Stimulated activated effector memory CD8-positive, alpha-beta T cell treated with anti-CD3 and anti-CD28 coated beads, Interleukin-12 subunit alpha, Interleukin-12 subunit beta, amount 100 ng/mL, for 72 hours (primary cell): ENCODE data around the gene RBKS.

Experiments used
- ATAC-seq: fragments of 150-1000 bp; cut with Tn5 transposase; 2 replicates; pipeline ENCODE4 v1.10.0; 2021
- DNase-seq, 2 donors: peaks; one replicate each; pipeline ENCODE4 v3.0.0; 2021 to 2022; ENCODE audit warnings: low spot score in 2 of 2
- H3K27ac Mint-ChIP-seq: one replicate; pipeline ENCODE4 v1.8.0; 2022; ENCODE audit warnings: mild to moderate bottlenecking, mixed read lengths
- H3K36me3 Mint-ChIP-seq: one replicate; pipeline ENCODE4 v1.8.0; 2022; ENCODE audit warnings: mild to moderate bottlenecking, mixed read lengths
- H3K4me1 Mint-ChIP-seq: one replicate; pipeline ENCODE4 v1.8.0; 2022; ENCODE audit warnings: mixed read lengths
- H3K4me3 Mint-ChIP-seq: one replicate; pipeline ENCODE4 v1.8.0; 2022; ENCODE audit warnings: mild to moderate bottlenecking, mixed read lengths
- H3K9me3 Mint-ChIP-seq: one replicate; pipeline ENCODE4 v1.8.0; 2022; ENCODE audit warnings: mixed read lengths

Gene RBKS

GRCh38 chr2:27741673-27742072, 148.5 kb downstream of the RBKS start:
- no peak overlapping the region for H3K27ac Mint-ChIP-seq
- DNase-seq = no peak
- no peak overlapping the region for H3K4me3 Mint-ChIP-seq
- H3K9me3 Mint-ChIP-seq = no peaks in the 10 kb centered on the region
- no peaks in the 10 kb centered on the region for H3K36me3 Mint-ChIP-seq
- H3K4me1 Mint-ChIP-seq = no peaks in the 10 kb centered on the region
- ATAC-seq = no peak

DNA sequence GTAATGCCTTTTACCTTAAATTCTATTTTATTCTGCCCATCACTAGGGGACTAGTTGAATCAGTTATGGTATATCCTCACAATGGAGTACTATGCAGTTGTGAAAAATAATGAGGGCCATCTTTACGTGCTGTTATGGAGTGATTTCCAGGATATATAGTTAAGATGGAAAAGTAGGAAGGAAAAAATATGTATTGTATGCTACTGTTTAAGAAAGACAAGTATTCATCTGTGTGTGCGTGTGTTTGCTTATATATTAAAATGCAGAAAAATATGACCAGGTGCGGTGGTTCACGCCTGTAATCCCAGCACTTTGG, 151.2 kb downstream of the RBKS start:
- ATAC-seq (no peak), DNase-seq (no peak)
- H3K9me3 Mint-ChIP-seq = no peaks in the 10 kb centered on the region
- H3K4me1 Mint-ChIP-seq = peaks cover 13% of the 10 kb centered on the region
- no peaks in the 10 kb centered on the region for H3K36me3 Mint-ChIP-seq
- H3K27ac Mint-ChIP-seq = no peak overlapping the region
- H3K4me3 Mint-ChIP-seq = no peak overlapping the region

GRCh38 chr2:27738349-27739057, 151.7 kb downstream of the RBKS start:
- no peaks in the 10 kb centered on the region for H3K9me3 Mint-ChIP-seq
- no peak overlapping the region for H3K27ac Mint-ChIP-seq
- no peaks in the 10 kb centered on the region for H3K36me3 Mint-ChIP-seq
- DNase-seq (no peak), ATAC-seq (no peak)
- H3K4me3 Mint-ChIP-seq = no peak overlapping the region
- peaks cover 13% of the 10 kb centered on the region for H3K4me1 Mint-ChIP-seq

DNA sequence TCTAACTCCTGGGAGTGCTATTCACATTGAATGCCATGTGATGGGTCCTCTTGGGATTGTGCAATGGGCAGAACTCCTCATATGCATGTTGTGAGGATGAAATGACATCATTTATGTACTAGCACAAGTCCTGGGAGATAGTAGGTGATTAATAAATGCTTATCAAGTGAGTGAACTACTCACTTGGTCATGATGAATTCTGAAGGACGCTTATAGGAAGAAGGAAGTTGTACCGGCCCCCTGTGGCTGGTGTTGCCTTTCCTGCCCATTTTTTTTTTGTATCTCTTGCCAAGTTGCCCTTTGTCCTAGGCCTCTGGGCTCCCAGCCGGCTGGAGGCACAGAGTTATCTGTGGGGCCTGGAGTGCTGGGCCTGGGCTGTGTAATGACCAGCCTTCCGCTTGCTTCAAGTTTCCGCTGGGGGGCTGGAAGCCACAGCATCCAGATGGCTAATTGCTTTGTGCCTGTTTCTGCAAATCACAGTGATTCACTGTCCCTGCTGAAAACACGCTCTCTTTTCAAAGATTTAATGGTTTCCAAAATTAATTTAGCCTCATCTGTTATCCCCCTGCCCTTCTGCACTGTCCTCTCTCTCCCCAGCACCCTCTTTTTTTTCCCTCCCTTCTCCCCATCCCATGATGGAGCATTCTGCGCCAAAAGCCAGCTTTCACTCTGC, 152.4 kb downstream of the RBKS start:
- H3K36me3 Mint-ChIP-seq = no peaks in the 10 kb centered on the region
- no peak overlapping the region for H3K4me3 Mint-ChIP-seq
- no peak for DNase-seq
- no peaks in the 10 kb centered on the region for H3K9me3 Mint-ChIP-seq
- peaks cover 13% of the 10 kb centered on the region for H3K4me1 Mint-ChIP-seq
- no peak overlapping the region for H3K27ac Mint-ChIP-seq
- ATAC-seq = no peak

GRCh38 chr2:27736890-27737204, 153.3 kb downstream of the RBKS start:
- ATAC-seq (no peak), DNase-seq (no peak)
- Mint-ChIP-seq H3K36me3 (no peaks in the 10 kb centered on the region), H3K27ac (no peak overlapping the region), H3K4me3 (no peak overlapping the region), H3K9me3 (no peaks in the 10 kb centered on the region), H3K4me1 (peaks cover 13% of the 10 kb centered on the region)

GRCh38 chr2:27736031-27736889, 153.9 kb downstream of the RBKS start:
- H3K4me3 Mint-ChIP-seq = peak overlapping the region; percentile 47
- peaks cover 13% of the 10 kb centered on the region for H3K4me1 Mint-ChIP-seq
- H3K36me3 Mint-ChIP-seq = no peaks in the 10 kb centered on the region
- ATAC-seq (no peak), DNase-seq (no peak)
- no peak overlapping the region for H3K27ac Mint-ChIP-seq
- no peaks in the 10 kb centered on the region for H3K9me3 Mint-ChIP-seq

GRCh38 chr2:27735263-27735904, 154.8 kb downstream of the RBKS start:
- Mint-ChIP-seq H3K27ac (peak overlapping the region; percentile 24), H3K4me3 (peak overlapping the region; percentile 47), H3K36me3 (no peaks in the 10 kb centered on the region), H3K4me1 (peaks cover 13% of the 10 kb centered on the region), H3K9me3 (no peaks in the 10 kb centered on the region)
- peak; percentile 77 for ATAC-seq
- peak; percentile 29 to 66 for DNase-seq

DNA sequence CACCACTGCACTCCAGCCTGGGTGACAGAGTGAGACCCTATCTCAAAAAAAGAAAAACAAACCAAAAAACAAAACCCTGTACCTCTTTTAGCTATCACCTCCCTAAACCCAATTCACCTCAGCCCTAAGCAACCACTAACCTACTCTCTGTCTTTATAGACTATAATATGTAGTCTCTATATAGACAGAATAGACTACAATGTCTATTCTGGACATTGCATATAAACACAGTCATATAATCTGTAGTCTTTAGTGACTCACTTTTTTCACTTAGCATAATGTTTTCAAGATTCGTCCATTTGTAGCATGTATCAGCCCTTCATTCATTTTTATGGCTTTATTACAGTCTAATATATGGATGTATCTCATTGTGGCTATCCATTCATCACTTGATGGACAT, 155.9 kb downstream of the RBKS start:
- no peak overlapping the region for H3K4me3 Mint-ChIP-seq
- H3K4me1 Mint-ChIP-seq = peaks cover 13% of the 10 kb centered on the region
- no peaks in the 10 kb centered on the region for H3K9me3 Mint-ChIP-seq
- ATAC-seq (peak; percentile 63), DNase-seq (no peak)
- H3K36me3 Mint-ChIP-seq = no peaks in the 10 kb centered on the region
- no peak overlapping the region for H3K27ac Mint-ChIP-seq
